Measurements from ENCODE around the gene MEX3D. TPM values are rescaled to one million over a fixed set of nuclear protein-coding genes. Genes with fewer than 3 reads are reported as not detected.
"Not testable (repeated sequence)": the region's sequence is repeated elsewhere in the genome, so short reads cannot be mapped to it uniquely, and the experiment has no call there.

The MEX3D gene
- total RNA-seq, 4 donors from 2014 or later, result 21.6 to 64.4 (median 47.5) TPM

- Histone ChIP-seq H3K4me1 (peaks cover 5 to 12% (median 9%) of the 10 kb centered on the region in 4 donors), H3K36me3 (no peaks in the 10 kb centered on the region), H3K9me3 (no peaks in the 10 kb centered on the region), H3K27ac (replicated peaks in 1 of 4) (no peak overlapping the region), H3K27me3 (peaks cover 0 to 47% (median 0%) of the 10 kb centered on the region in 4 donors), H3K4me3 (no peak overlapping the region)
- 82% methylated on average over 12 of the region's 14 CpGs for WGBS
- no peak for DNase-seq (ENCODE audit: extremely low spot score)
- TF ChIP-seq EP300 (IDR thresholded peaks at IDR 0.05), result no peak
- TF ChIP-seq POLR2AphosphoS5 (IDR thresholded peaks at IDR 0.05), result no peak
- TF ChIP-seq POLR2A (IDR thresholded peaks at IDR 0.05; ENCODE audit: low read depth), result no peak
- no peak for TF ChIP-seq CTCF (IDR thresholded peaks at IDR 0.05)
- intact Hi-C loops (cut with DNase I), result no loop called here
Observed at GRCh38 chr19:1534972-1535371, 33.2 kb downstream of the MEX3D start.

GRCh38 chr19:1533510-1534150 is 34.5 kb downstream of the MEX3D start:
- H3K9me3 ChIP-seq, result no peaks in the 10 kb centered on the region
- intact Hi-C loops (cut with DNase I), result no loop called here
- H3K36me3 ChIP-seq, result no peaks in the 10 kb centered on the region
- H3K4me1 ChIP-seq, result peaks cover under 1 to 1% (median 1%) of the 10 kb centered on the region in 4 donors
- H3K4me3 ChIP-seq, result no peak overlapping the region
- no peak overlapping the region for H3K27ac ChIP-seq (replicated peaks in 1 of 4)
- peaks cover 0 to 61% (median 0%) of the 10 kb centered on the region in 4 donors for H3K27me3 ChIP-seq
- TF ChIP-seq POLR2A (IDR thresholded peaks at IDR 0.05; ENCODE audit: low read depth) (no peak), POLR2AphosphoS5 (IDR thresholded peaks at IDR 0.05) (no peak), EP300 (IDR thresholded peaks at IDR 0.05) (no peak)
- WGBS, result 83% methylated on average over 17 of the region's 23 CpGs
- DNase-seq (ENCODE audit: extremely low spot score), result no peak

GRCh38 chr19:1532003-1532402 is 36.1 kb downstream of the MEX3D start:
- intact Hi-C loops (cut with DNase I), result no loop called here
- 89% methylated on average over 9 of the region's 9 CpGs for WGBS
- Histone ChIP-seq H3K9me3 (no peaks in the 10 kb centered on the region), H3K27me3 (peaks cover 0 to 63% (median 2%) of the 10 kb centered on the region in 4 donors), H3K4me1 (no peaks in the 10 kb centered on the region), H3K27ac (replicated peaks in 1 of 4) (no peak overlapping the region), H3K4me3 (no peak overlapping the region), H3K36me3 (no peaks in the 10 kb centered on the region)
- TF ChIP-seq CTCF (IDR thresholded peaks at IDR 0.05) (no peak), POLR2A (IDR thresholded peaks at IDR 0.05; ENCODE audit: low read depth) (no peak), EP300 (IDR thresholded peaks at IDR 0.05) (no peak), POLR2AphosphoS5 (IDR thresholded peaks at IDR 0.05) (no peak)
- no peak for DNase-seq (ENCODE audit: extremely low spot score)

- intact Hi-C loops (cut with DNase I), result no loop called here
- Histone ChIP-seq H3K4me3 (no peak overlapping the region), H3K27me3 (peaks cover 0 to 65% (median 6%) of the 10 kb centered on the region in 4 donors), H3K36me3 (no peaks in the 10 kb centered on the region), H3K27ac (replicated peaks in 1 of 4) (no peak overlapping the region), H3K9me3 (no peaks in the 10 kb centered on the region), H3K4me1 (no peaks in the 10 kb centered on the region)
- WGBS, result 84% methylated on average over 11 of the region's 11 CpGs
- no peak for DNase-seq (ENCODE audit: extremely low spot score)
- no peak for TF ChIP-seq POLR2AphosphoS5 (IDR thresholded peaks at IDR 0.05)
- TF ChIP-seq CTCF (IDR thresholded peaks at IDR 0.05), result no peak
- TF ChIP-seq POLR2A (IDR thresholded peaks at IDR 0.05; ENCODE audit: low read depth), result no peak
- no peak for TF ChIP-seq EP300 (IDR thresholded peaks at IDR 0.05)
Observed at GRCh38 chr19:1531587-1531986, 36.5 kb downstream of the MEX3D start.

- H3K27me3 ChIP-seq, result peaks cover 0 to 73% (median 12%) of the 10 kb centered on the region in 4 donors
- 96% methylated on average over 11 of the region's 11 CpGs for WGBS
- intact Hi-C loops (cut with DNase I); H3K36me3 ChIP-seq; DNase-seq (ENCODE audit: extremely low spot score); H3K27ac ChIP-seq (replicated peaks in 1 of 4); H3K9me3 ChIP-seq; H3K4me1 ChIP-seq; H3K4me3 ChIP-seq: not testable (repeated sequence)
Observed at GRCh38 chr19:1530856-1531255, 37.3 kb downstream of the MEX3D start.

GRCh38 chr19:1529430-1529816 is 38.7 kb downstream of the MEX3D start:
- Histone ChIP-seq H3K4me1 (peaks cover 0 to 3% (median under 1%) of the 10 kb centered on the region in 4 donors), H3K9me3 (no peaks in the 10 kb centered on the region), H3K27me3 (peaks cover 0 to 87% (median 25%) of the 10 kb centered on the region in 4 donors), H3K27ac (replicated peaks in 1 of 4) (no peak overlapping the region), H3K36me3 (no peaks in the 10 kb centered on the region), H3K4me3 (no peak overlapping the region)
- intact Hi-C loops (cut with DNase I), result no loop called here
- DNase-seq (ENCODE audit: extremely low spot score), result no peak
- 80% methylated on average over 1 of the region's 16 CpGs for WGBS
- TF ChIP-seq EP300 (IDR thresholded peaks at IDR 0.05) (no peak), CTCF (IDR thresholded peaks at IDR 0.05) (no peak), POLR2A (IDR thresholded peaks at IDR 0.05; ENCODE audit: low read depth) (no peak), POLR2AphosphoS5 (IDR thresholded peaks at IDR 0.05) (no peak)

All from esophagus muscularis mucosa (tissue), 4 donors.